Stimulated activated CD8-positive, alpha-beta memory T cell treated with anti-CD3 and anti-CD28 coated beads, Interleukin-7, amount 100 ng/mL, for 48 hours (primary cell): ENCODE measurements around the gene TNP2.
A peak's percentile ranks its signal among the peaks of the same experiment; 100 is the strongest.
"Not testable (repeated sequence)": the region's sequence is repeated elsewhere in the genome, so short reads cannot be mapped to it uniquely, and the experiment has no call there.

Experiments used
- DNase-seq, 2 donors: peaks; one replicate each; pipeline ENCODE4 v3.0.0-alpha.2; 2020; ENCODE audit warnings: low read depth in 1 of 2; ENCODE audit errors: extremely low read depth in 1 of 2

The TNP2 gene

GRCh38 chr16:11301645-11302501, 32.7 kb upstream of the TNP2 start:
- no peak for DNase-seq

- DNase-seq, result no peak
These were observed 31.4 kb upstream of the TNP2 start for GRCh38 chr16:11300560-11300892.

GRCh38 chr16:11299865-11300559, 30.9 kb upstream of the TNP2 start:
- DNase-seq, result no peak

GRCh38 chr16:11298950-11299547, 29.9 kb upstream of the TNP2 start:
- DNase-seq, result not testable (repeated sequence)

- no peak for DNase-seq
These were observed 29.2 kb upstream of the TNP2 start for GRCh38 chr16:11298143-11298900.

- DNase-seq, result peak; percentile 41 to 51
These were observed 28.5 kb upstream of the TNP2 start for GRCh38 chr16:11297492-11298142.

GRCh38 chr16:11296706-11297491, 27.8 kb upstream of the TNP2 start:
- no peak for DNase-seq

- DNase-seq, result no peak
These were observed 27.2 kb upstream of the TNP2 start for GRCh38 chr16:11296351-11296705.

- no peak for DNase-seq
These were observed 26.5 kb upstream of the TNP2 start for GRCh38 chr16:11295672-11296071.

- DNase-seq, result no peak
These were observed 23.1 kb upstream of the TNP2 start for GRCh38 chr16:11292076-11292748.

- no peak for DNase-seq
These were observed 22.1 kb upstream of the TNP2 start for GRCh38 chr16:11291091-11291703.

- no peak for DNase-seq
These were observed 21.2 kb upstream of the TNP2 start for GRCh38 chr16:11290102-11290893.

- not testable (repeated sequence) for DNase-seq
These were observed 20.6 kb upstream of the TNP2 start for GRCh38 chr16:11289696-11290095.

- no peak for DNase-seq
These were observed 20.1 kb upstream of the TNP2 start for GRCh38 chr16:11289202-11289601.

- DNase-seq, result no peak
These were observed 16.7 kb upstream of the TNP2 start for GRCh38 chr16:11285842-11286241.

- no peak for DNase-seq
These were observed 14.7 kb upstream of the TNP2 start for GRCh38 chr16:11283820-11284248.

GRCh38 chr16:11280616-11281522, 11.7 kb upstream of the TNP2 start, which contains the start of gene PRM1:
PRM1 (minus strand) TSS chr16:11281330; CDS start chr16:11281238, 92 bp downstream.
- no peak for DNase-seq
